Large intestine (tissue), 3 donors: ENCODE results near the gene PCDHGA2. TPM values are rescaled to one million over a fixed set of nuclear protein-coding genes. Genes with fewer than 3 reads are reported as not detected.
"Not testable (repeated sequence)": the region's sequence is repeated elsewhere in the genome, so short reads cannot be mapped to it uniquely, and the experiment has no call there.

Experiments
- DNase-seq, 2 donors: peaks; one replicate each; pipeline versions ENCODE4 v3.0.0 to v3.0.0-alpha.2; 2013
- H3K27ac ChIP-seq: one replicate; pipeline ENCODE4 v1.5.1; 2013; ENCODE audit warnings: low read length
- H3K27me3 ChIP-seq: 2 replicates; pipeline ENCODE4 v1.6.1; 2013; ENCODE audit warnings: low read length; ENCODE audit not compliant: control insufficient read depth, insufficient read depth
- H3K36me3 ChIP-seq: 2 replicates; pipeline ENCODE4 v1.6.1; 2013; ENCODE audit warnings: low read length; ENCODE audit not compliant: control insufficient read depth, insufficient read depth
- H3K4me1 ChIP-seq: one replicate; pipeline ENCODE4 v1.6.1; 2013; ENCODE audit warnings: low read length; ENCODE audit not compliant: control insufficient read depth, insufficient read depth
- H3K4me3 ChIP-seq: one replicate; pipeline ENCODE4 v1.5.1; 2013; ENCODE audit warnings: low read length
- H3K9me3 ChIP-seq: one replicate; pipeline ENCODE4 v1.6.1; 2013; ENCODE audit warnings: mild to moderate bottlenecking, low read depth, low read length, moderate library complexity; ENCODE audit not compliant: control insufficient read depth
- WGBS: methylation state at CpG from one replicate; pipeline ENCODE4 v1.1.5; 2013; ENCODE audit warnings: low lambda C conversion rate; ENCODE audit not compliant: insufficient coverage; 5-methylcytosine and 5-hydroxymethylcytosine counted together
- polyA plus RNA-seq: library from polyadenylated mRNA; unstranded; fragments of 120-200 nt; gene quantifications from one replicate; pipeline ENCODE4 v1.2.1, GENCODE V29; 2013

The PCDHGA2 gene
- polyA plus RNA-seq, 1 donor, result 1.3 TPM

GRCh38 chr5:141362719-141363118 is 24.2 kb downstream of the PCDHGA2 start:
- no peak for DNase-seq
- H3K4me1 ChIP-seq, result no peaks in the 10 kb centered on the region
- H3K27ac ChIP-seq, result no peak overlapping the region
- H3K4me3 ChIP-seq, result no peak overlapping the region
- peaks cover 41% of the 10 kb centered on the region for H3K9me3 ChIP-seq
- H3K27me3 ChIP-seq, result peaks cover 52% of the 10 kb centered on the region
- H3K36me3 ChIP-seq, result no peaks in the 10 kb centered on the region

- H3K27ac ChIP-seq, result no peak within 1 kb of the TSS
- H3K36me3 ChIP-seq, result no peaks in the 10 kb centered on the region
- H3K4me3 ChIP-seq, result no peak within 1 kb of the TSS
- peaks cover 52% of the 10 kb centered on the region for H3K27me3 ChIP-seq
- 40% methylated on average over 2 of the region's 34 CpGs for WGBS
- H3K9me3 ChIP-seq, result peaks cover 43% of the 10 kb centered on the region
- no peak for DNase-seq
- no peaks in the 10 kb centered on the region for H3K4me1 ChIP-seq
Measured at GRCh38 chr5:141363952-141364660, 25.5 kb downstream of the PCDHGA2 start, which contains the start of gene PCDHGA5. PCDHGA5 (plus strand) TSS chr5:141364162; CDS start chr5:141364331, 169 bp downstream.

GRCh38 chr5:141366016-141366896 is 27.7 kb downstream of the PCDHGA2 start:
- Histone ChIP-seq H3K4me1 (no peaks in the 10 kb centered on the region), H3K36me3 (no peaks in the 10 kb centered on the region), H3K4me3 (no peak overlapping the region), H3K27ac (no peak overlapping the region), H3K27me3 (peaks cover 52% of the 10 kb centered on the region), H3K9me3 (peaks cover 37% of the 10 kb centered on the region)
- WGBS, result 59% methylated on average over 3 of the region's 46 CpGs
- no peak for DNase-seq

GRCh38 chr5:141369994-141370848 is 31.7 kb downstream of the PCDHGA2 start, which contains the start of gene PCDHGB3:
PCDHGB3 (plus strand) TSS chr5:141370242; CDS start chr5:141370395, 153 bp downstream.
- H3K27ac ChIP-seq, result no peak within 1 kb of the TSS
- no peaks in the 10 kb centered on the region for H3K4me1 ChIP-seq
- H3K27me3 ChIP-seq, result peaks cover 59% of the 10 kb centered on the region
- no peak within 1 kb of the TSS for H3K4me3 ChIP-seq
- no peaks in the 10 kb centered on the region for H3K36me3 ChIP-seq
- peaks cover 40% of the 10 kb centered on the region for H3K9me3 ChIP-seq
- DNase-seq, result no peak
- 50% methylated on average over 1 of the region's 32 CpGs for WGBS

GRCh38 chr5:141371572-141372475 is 33.3 kb downstream of the PCDHGA2 start:
- H3K4me1 ChIP-seq, result no peaks in the 10 kb centered on the region
- no CpG with 5 or more reads among the region's 69 CpGs for WGBS
- no peak overlapping the region for H3K27ac ChIP-seq
- DNase-seq, result no peak
- H3K36me3 ChIP-seq, result no peaks in the 10 kb centered on the region
- H3K9me3 ChIP-seq, result peaks cover 37% of the 10 kb centered on the region
- peaks cover 45% of the 10 kb centered on the region for H3K27me3 ChIP-seq
- no peak overlapping the region for H3K4me3 ChIP-seq

- no peak for DNase-seq
- H3K36me3 ChIP-seq, result no peaks in the 10 kb centered on the region
- H3K4me3 ChIP-seq, result peak within 1 kb of the TSS; percentile 13
Measured at GRCh38 chr5:141373673-141374317, 35.2 kb downstream of the PCDHGA2 start, which contains the start of gene PCDHGA6. PCDHGA6 (plus strand) TSS chr5:141373891; CDS start chr5:141374084, 193 bp downstream.

GRCh38 chr5:141374627-141375026 is 36.1 kb downstream of the PCDHGA2 start:
- Histone ChIP-seq H3K27me3 (peaks cover 45% of the 10 kb centered on the region), H3K9me3 (peaks cover 34% of the 10 kb centered on the region)
- WGBS, result no CpG with 5 or more reads among the region's 14 CpGs

More at GRCh38 chr5:141373673-141374317, 35.2 kb downstream of the PCDHGA2 start, which contains the start of gene PCDHGA6:
- peaks cover 34% of the 10 kb centered on the region for H3K9me3 ChIP-seq
- no peak within 1 kb of the TSS for H3K27ac ChIP-seq
- H3K4me1 ChIP-seq, result no peaks in the 10 kb centered on the region
- H3K27me3 ChIP-seq, result peaks cover 45% of the 10 kb centered on the region
- no CpG with 5 or more reads among the region's 27 CpGs for WGBS

GRCh38 chr5:141375444-141376155 is 37.0 kb downstream of the PCDHGA2 start:
- H3K27ac ChIP-seq, H3K4me1 ChIP-seq, H3K36me3 ChIP-seq, H3K4me3 ChIP-seq, DNase-seq: not testable (repeated sequence)
- Histone ChIP-seq H3K9me3 (peaks cover 34% of the 10 kb centered on the region), H3K27me3 (peaks cover 39% of the 10 kb centered on the region)
- no CpG with 5 or more reads among the region's 48 CpGs for WGBS

More at GRCh38 chr5:141374627-141375026, 36.1 kb downstream of the PCDHGA2 start:
- H3K36me3 ChIP-seq, result no peaks in the 10 kb centered on the region
- no peak overlapping the region for H3K27ac ChIP-seq
- no peak for DNase-seq
- no peak overlapping the region for H3K4me3 ChIP-seq
- no peaks in the 10 kb centered on the region for H3K4me1 ChIP-seq
